ENCODE measurements around the gene CRAT.

CRAT gene

GRCh38 chr9:129110740-129111527 lies at the start of gene CRAT, which contains the start of gene PTPA:
TSS of gene CRAT (minus strand) at chr9:129110793. CDS start at chr9:129110509, 284 bp downstream.
TSS of gene PTPA (plus strand) at chr9:129111415. CDS start at chr9:129111601, 186 bp downstream.
- DNase-seq = peak; percentile 80

- no peak for DNase-seq
Observed at GRCh38 chr9:129156163-129156562, 45.6 kb upstream of the CRAT start.

GRCh38 chr9:129154866-129155477 lies 44.4 kb upstream of the CRAT start:
- no peak for DNase-seq

- no peak for DNase-seq
Observed at GRCh38 chr9:129151469-129151868, 40.9 kb upstream of the CRAT start.

GRCh38 chr9:129150672-129151211 lies 40.1 kb upstream of the CRAT start:
- DNase-seq = no peak

- no peak for DNase-seq
Observed at GRCh38 chr9:129150122-129150521, 39.5 kb upstream of the CRAT start.

GRCh38 chr9:129149442-129149841 lies 38.8 kb upstream of the CRAT start:
- no peak for DNase-seq

GRCh38 chr9:129148463-129149204 lies 38.0 kb upstream of the CRAT start:
- no peak for DNase-seq

- DNase-seq = no peak
Observed at GRCh38 chr9:129146441-129146941, 35.9 kb upstream of the CRAT start.

- no peak for DNase-seq
Observed at GRCh38 chr9:129145841-129146292, 35.3 kb upstream of the CRAT start.

- DNase-seq = no peak
Observed at GRCh38 chr9:129145316-129145715, 34.7 kb upstream of the CRAT start.

GRCh38 chr9:129143031-129143927 lies 32.7 kb upstream of the CRAT start:
- no peak for DNase-seq

GRCh38 chr9:129142138-129142935 lies 31.7 kb upstream of the CRAT start:
- no peak for DNase-seq

GRCh38 chr9:129141066-129142041 lies 30.8 kb upstream of the CRAT start:
- no peak for DNase-seq

- DNase-seq = no peak
Observed at GRCh38 chr9:129140397-129141065, 29.9 kb upstream of the CRAT start.

- DNase-seq = peak; percentile 73
Observed at GRCh38 chr9:129139993-129140396, 29.4 kb upstream of the CRAT start.

GRCh38 chr9:129139233-129139992 lies 28.8 kb upstream of the CRAT start:
- peak; percentile 54 for DNase-seq

- DNase-seq = no peak
Observed at GRCh38 chr9:129138476-129139232, 28.1 kb upstream of the CRAT start.
